ENCODE measurements around the gene TIGD1.

GRCh38 chr2:232520489-232520888, 29.9 kb downstream of the TIGD1 start:
- TF ChIP-seq CTCF (optimal IDR thresholded peaks at IDR 0.05 in 1 of 3, IDR thresholded peaks at IDR 0.05 in 1 of 3, conservative IDR thresholded peaks at IDR 0.05 in 1 of 3; ENCODE audit: extremely low read depth in 1 of 3, insufficient read depth in 2 of 3, low read length in 3 of 3) = no peak
- no peak for TF ChIP-seq EZH2 (IDR thresholded peaks at IDR 0.05; ENCODE audit: low read length)

Measured in keratinocyte (primary cell).